ENCODE results near the gene OOSP4A.
A peak's percentile ranks its signal among the peaks of the same experiment; 100 is the strongest.

OOSP4A gene

GRCh38 chr11:59963733-59964132, at the start of gene OOSP4A:
Gene OOSP4A, plus strand, starts transcription at chr11:59964033. Its CDS starts 0 bp downstream, at chr11:59964033.
- DNase-seq, result no peak
- H3K27ac ChIP-seq, result no peak within 1 kb of the TSS
- no peaks in the 10 kb centered on the region for H3K27me3 ChIP-seq (replicated peaks)
- in situ Hi-C loops (cut with HindIII; ENCODE audit: low pct_ligation_motif_present, low sequenced_read_pairs), result no loop called here
- no peak for TF ChIP-seq CTCF (IDR thresholded peaks at IDR 0.05; ENCODE audit: low read depth, low read length, missing control alignments)
- no peak within 1 kb of the TSS for H3K4me3 ChIP-seq (ENCODE audit: low read depth, low read length)
- H3K36me3 ChIP-seq (replicated peaks), result no peaks in the 10 kb centered on the region

GRCh38 chr11:59918480-59918879, 45.4 kb upstream of the OOSP4A start:
- no peaks in the 10 kb centered on the region for H3K36me3 ChIP-seq (replicated peaks)
- in situ Hi-C loops (cut with HindIII; ENCODE audit: low pct_ligation_motif_present, low sequenced_read_pairs), result no loop called here
- H3K27me3 ChIP-seq (replicated peaks), result no peaks in the 10 kb centered on the region
- no peak overlapping the region for H3K4me3 ChIP-seq (ENCODE audit: low read depth, low read length)
- peak overlapping the region; percentile 20 for H3K27ac ChIP-seq
- DNase-seq, result peak; percentile 43
- TF ChIP-seq CTCF (IDR thresholded peaks at IDR 0.05; ENCODE audit: low read depth, low read length, missing control alignments), result no peak

DNA sequence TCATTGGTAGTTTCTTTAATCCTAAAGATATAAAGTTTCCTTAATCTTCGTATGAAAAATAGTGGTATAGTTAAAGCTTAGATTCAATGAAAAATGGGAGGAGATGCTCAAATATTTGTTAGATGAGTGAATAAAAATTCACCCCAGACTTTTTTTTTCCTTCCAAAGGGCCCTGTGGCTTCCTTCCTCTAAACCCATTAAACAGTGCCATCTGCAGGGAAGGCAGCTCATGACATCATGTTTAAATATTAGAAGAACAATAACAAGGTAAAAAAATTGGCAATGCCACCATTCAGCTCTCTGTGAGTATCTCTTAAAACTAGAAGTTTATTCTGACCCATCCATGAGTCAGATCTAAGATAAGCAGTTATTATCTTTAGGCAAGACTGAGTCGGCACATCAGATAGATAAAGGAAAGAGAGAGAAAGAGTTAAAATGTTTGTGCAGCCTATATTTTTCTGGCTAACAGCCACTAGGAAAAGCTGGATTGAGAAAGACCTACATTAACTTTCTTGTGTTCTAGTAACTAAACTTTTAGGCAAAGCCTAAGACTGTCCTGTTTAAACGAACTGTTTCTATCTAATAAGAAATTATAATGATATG, 44.7 kb upstream of the OOSP4A start:
- Histone ChIP-seq H3K4me3 (ENCODE audit: low read depth, low read length) (no peak overlapping the region), H3K27ac (peak overlapping the region; percentile 20), H3K27me3 (replicated peaks) (no peaks in the 10 kb centered on the region), H3K36me3 (replicated peaks) (no peaks in the 10 kb centered on the region)
- peak; percentile 71 for DNase-seq
- peak; percentile 74 for TF ChIP-seq CTCF (IDR thresholded peaks at IDR 0.05; ENCODE audit: low read depth, low read length, missing control alignments)
- in situ Hi-C loops (cut with HindIII; ENCODE audit: low pct_ligation_motif_present, low sequenced_read_pairs), result no loop called here

DNA sequence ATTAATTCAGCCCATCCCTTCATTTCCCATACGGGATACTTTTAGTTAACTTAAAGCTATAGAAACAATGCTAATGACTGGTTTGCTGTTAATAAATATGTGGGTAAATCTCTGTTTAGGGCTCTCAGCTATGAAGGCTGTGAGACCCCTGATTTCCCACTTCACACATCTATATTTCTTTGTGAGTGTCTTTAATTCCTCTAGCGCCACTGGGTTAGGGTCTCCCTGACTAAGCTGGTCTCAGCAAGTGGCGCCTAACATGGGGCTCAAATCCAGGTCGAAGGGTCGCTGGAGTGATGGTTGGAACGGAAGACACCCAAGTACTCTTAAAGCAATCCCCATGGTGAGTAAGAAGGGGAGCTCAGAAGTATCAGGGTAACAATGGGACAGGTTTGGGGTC, 40.0 kb upstream of the OOSP4A start:
- in situ Hi-C loops (cut with HindIII; ENCODE audit: low pct_ligation_motif_present, low sequenced_read_pairs), result no loop called here
- Histone ChIP-seq H3K27ac (no peak overlapping the region), H3K4me3 (ENCODE audit: low read depth, low read length) (no peak overlapping the region), H3K27me3 (replicated peaks) (no peaks in the 10 kb centered on the region), H3K36me3 (replicated peaks) (no peaks in the 10 kb centered on the region)
- no peak for DNase-seq
- no peak for TF ChIP-seq CTCF (IDR thresholded peaks at IDR 0.05; ENCODE audit: low read depth, low read length, missing control alignments)

- H3K27ac ChIP-seq, result no peak overlapping the region
- no peak overlapping the region for H3K4me3 ChIP-seq (ENCODE audit: low read depth, low read length)
- TF ChIP-seq CTCF (IDR thresholded peaks at IDR 0.05; ENCODE audit: low read depth, low read length, missing control alignments), result no peak
- no peaks in the 10 kb centered on the region for H3K27me3 ChIP-seq (replicated peaks)
- no peak for DNase-seq
- in situ Hi-C loops (cut with HindIII; ENCODE audit: low pct_ligation_motif_present, low sequenced_read_pairs), result no loop called here
- H3K36me3 ChIP-seq (replicated peaks), result no peaks in the 10 kb centered on the region
Measured at GRCh38 chr11:59931688-59932087, 32.1 kb upstream of the OOSP4A start.

GRCh38 chr11:59938132-59938531, 25.7 kb upstream of the OOSP4A start, which contains the start of gene OOSP1:
Gene OOSP1, plus strand, starts transcription at chr11:59938432. Its CDS starts 23 bp downstream, at chr11:59938455.
- no peak for DNase-seq
- no peak within 1 kb of the TSS for H3K4me3 ChIP-seq (ENCODE audit: low read depth, low read length)
- no peak for TF ChIP-seq CTCF (IDR thresholded peaks at IDR 0.05; ENCODE audit: low read depth, low read length, missing control alignments)

More at GRCh38 chr11:59938132-59938531, 25.7 kb upstream of the OOSP4A start, which contains the start of gene OOSP1:
- no peaks in the 10 kb centered on the region for H3K36me3 ChIP-seq (replicated peaks)
- in situ Hi-C loops (cut with HindIII; ENCODE audit: low pct_ligation_motif_present, low sequenced_read_pairs), result no loop called here
- H3K27ac ChIP-seq, result no peak within 1 kb of the TSS
- H3K27me3 ChIP-seq (replicated peaks), result no peaks in the 10 kb centered on the region

Measured in brain microvascular endothelial cell (primary cell).